K562 (cell line): Measurements from ENCODE around the gene COL6A1. TPM values are rescaled to one million over a fixed set of nuclear protein-coding genes. Genes with fewer than 3 reads are reported as not detected.

Experiments
- ATAC-seq: fragments of 200-7000 bp; cut with Tn5 transposase; 3 replicates; pipeline ENCODE4 v1.9.1; 2020; ENCODE audit warnings: moderate library complexity
- BruUV-seq: library from RNA; stranded (reverse); fragments of 400-500 nt; replicated peaks from 2 replicates; lab custom pipeline; 2021; lab: Mats Ljungman, UMichigan
- CTCF ChIA-PET: fragments of 300-600 bp; formaldehyde crosslinking; extraction: SDS; loops from one replicate; lab custom pipeline; 2021; ENCODE audit warnings: low intra/inter-chr PET ratio; lab: Yijun Ruan, JAX
- POLR2A ChIA-PET: fragments of 300-600, 350-650 bp; sonication (Branson Sonifier 250); formaldehyde crosslinking; extraction: SDS; loops from one replicate; lab custom pipeline; 2021; ENCODE audit warnings: antibody characterized with exemption, inconsistent platforms; lab: Yijun Ruan, JAX
- DNase-seq, 4 experiments: peaks; one replicate each; pipeline versions ENCODE4 v3.0.0 to v3.0.0-alpha.2; 2011 to 2018; ENCODE audit warnings: low spot score in 3 of 4, mixed read lengths in 3 of 4; ENCODE audit errors: extremely low read depth in 1 of 4
- FAIRE-seq: peaks from 2 replicates; lab custom pipeline; 2011; peaks lifted over from hg19 to GRCh38; lab: Jason Lieb, UNC
- H2AFZ ChIP-seq: 2 replicates; pipeline ENCODE4 v1.6.0; 2011; ENCODE audit warnings: low read depth, low read length, control low read depth, inconsistent platforms
- H3K27ac ChIP-seq: fragments of 200-600 bp; 3 replicates; pipeline ENCODE4 v1.8.0; 2011; ENCODE audit warnings: low read depth, mild to moderate bottlenecking, control low read depth, inconsistent platforms, low read length, moderate library complexity, mixed read lengths; ENCODE audit errors: extremely low read depth
- H3K27me3 ChIP-seq, 2 experiments: fragments of 300-600 bp in 1 of 2; 2 replicates in 1 of 2; 3 replicates in 1 of 2; pipeline versions ENCODE4 v1.6.0 to v1.8.0; 2011; ENCODE audit warnings: inconsistent platforms in 2 of 2, low read length in 2 of 2, mild to moderate bottlenecking in 1 of 2, mixed read lengths in 1 of 2, moderate library complexity in 1 of 2; ENCODE audit not compliant: control insufficient read depth in 2 of 2, insufficient read depth in 2 of 2
- H3K36me3 ChIP-seq: fragments of 300-600 bp; 3 replicates; pipeline ENCODE4 v1.8.0; 2011; ENCODE audit warnings: mild to moderate bottlenecking, low read length, inconsistent platforms; ENCODE audit not compliant: control insufficient read depth, insufficient read depth
- H3K4me1 ChIP-seq, 2 experiments: fragments of 200-600 bp in 1 of 2; replicated peaks in 1 of 2; 2 replicates in 1 of 2; 3 replicates in 1 of 2; pipeline versions ENCODE4 v1.5.1 to v1.8.0; 2011; ENCODE audit warnings: inconsistent platforms in 2 of 2, low read length in 2 of 2, mild to moderate bottlenecking in 1 of 2, mixed read lengths in 1 of 2, moderate library complexity in 1 of 2; ENCODE audit not compliant: control insufficient read depth in 2 of 2, insufficient read depth in 2 of 2
- H3K4me2 ChIP-seq: 2 replicates; pipeline ENCODE4 v1.6.1; 2011; ENCODE audit warnings: low read length, control low read depth, inconsistent platforms, mixed read lengths; ENCODE audit not compliant: insufficient read depth
- H3K4me3 ChIP-seq: fragments of 200-600 bp; sonication (generic), shearing (Covaris generic); 2 replicates; pipeline ENCODE4 v1.5.1; 2016; ENCODE audit warnings: control low read depth, inconsistent platforms
- H3K79me2 ChIP-seq: fragments of 200-600 bp; 3 replicates; pipeline ENCODE4 v1.8.0; 2011; ENCODE audit warnings: low read length, inconsistent platforms; ENCODE audit not compliant: control insufficient read depth, insufficient read depth
- H3K9ac ChIP-seq, 2 experiments: 2 replicates each; pipeline versions ENCODE4 v1.6.0 to v1.6.1; 2011; ENCODE audit warnings: low read depth in 2 of 2, low read length in 2 of 2, control low read depth in 1 of 2, inconsistent platforms in 1 of 2, mild to moderate bottlenecking in 1 of 2, mixed read lengths in 1 of 2; ENCODE audit not compliant: insufficient read depth in 1 of 2
- H3K9me1 ChIP-seq: one replicate; pipeline ENCODE4 v1.6.0; 2011; ENCODE audit warnings: inconsistent platforms, mild to moderate bottlenecking, low read length, moderate library complexity; ENCODE audit not compliant: control insufficient read depth, insufficient read depth
- H3K9me3 ChIP-seq: replicated peaks from 2 replicates; pipeline ENCODE4 v1.5.1; 2011; ENCODE audit warnings: low read depth, low read length, inconsistent platforms; ENCODE audit not compliant: control insufficient read depth, insufficient read depth
- H4K20me1 ChIP-seq: replicated peaks from 2 replicates; pipeline ENCODE4 v1.6.1; 2011; ENCODE audit warnings: low read length, inconsistent platforms, mixed read lengths; ENCODE audit not compliant: control insufficient read depth, insufficient read depth
- ARNT ChIP-seq, 2 experiments: fragments of 450-650 bp; IDR thresholded peaks; 2 replicates each; pipeline ENCODE4 v1.6.1; 2016; ENCODE audit warnings: mild to moderate bottlenecking in 1 of 2
- HEY1 ChIP-seq: fragments of 250-450 bp; sonication (Bioruptor Pico); IDR thresholded peaks from 2 replicates; pipeline ENCODE4 v1.5.0; 2020; ENCODE audit warnings: mild to moderate bottlenecking, moderate library complexity, borderline replicate concordance
- HMBOX1 ChIP-seq: sonication (generic); IDR thresholded peaks from 2 replicates; pipeline ENCODE4 v1.6.1; 2016
- KLF16 ChIP-seq: IDR thresholded peaks from 2 replicates; pipeline ENCODE4 v1.6.1; 2016; ENCODE audit warnings: antibody characterized with exemption
- L3MBTL2 ChIP-seq: fragments of 450-650 bp; IDR thresholded peaks from 2 replicates; pipeline ENCODE4 v1.6.1; 2016; ENCODE audit warnings: mild to moderate bottlenecking, moderate library complexity
- NEUROD1 ChIP-seq: fragments of 150-350 bp; IDR thresholded peaks from 2 replicates; pipeline ENCODE4 v1.6.1; 2014; ENCODE audit warnings: borderline replicate concordance, low read length, low read depth; ENCODE audit not compliant: partially characterized antibody
- NFXL1 ChIP-seq: fragments of 450-650 bp; formaldehyde crosslinking; IDR thresholded peaks from 2 replicates; pipeline ENCODE4 v1.4.0; 2021; ENCODE audit warnings: mild to moderate bottlenecking
- PCBP2 ChIP-seq: fragments of 200-400 bp; formaldehyde crosslinking; IDR thresholded peaks from 2 replicates; pipeline ENCODE4 v1.6.1; 2018; ENCODE audit warnings: low read length, low read depth, mild to moderate bottlenecking, moderate library complexity; ENCODE audit not compliant: poor library complexity, severe bottlenecking
- PYGO2 ChIP-seq: fragments of 450-650 bp; IDR thresholded peaks from 2 replicates; pipeline ENCODE4 v1.6.1; 2016; ENCODE audit warnings: mild to moderate bottlenecking, missing genetic modification characterization, moderate library complexity, missing compliant biosample characterization
- RAD21 ChIP-seq, 2 experiments: fragments of 250-450 bp in 1 of 2; fragments of 450-650 bp in 1 of 2; sonication (Bioruptor Pico) in 1 of 2; formaldehyde crosslinking in 1 of 2; IDR thresholded peaks in 1 of 2; conservative IDR thresholded peaks in 1 of 2; 2 replicates each; pipeline versions ENCODE4 v1.4.0 to v1.8.0; 2020 to 2022; ENCODE audit warnings: mild to moderate bottlenecking in 2 of 2, moderate library complexity in 1 of 2
- RBM17 ChIP-seq: fragments of 200-400 bp; formaldehyde crosslinking; IDR thresholded peaks from 2 replicates; pipeline ENCODE4 v1.6.1; 2017; ENCODE audit warnings: low read depth, mild to moderate bottlenecking, low read length, borderline replicate concordance
- SP1 ChIP-seq: sonication (generic); formaldehyde crosslinking; IDR thresholded peaks from 2 replicates; pipeline ENCODE4 v1.8.1; 2022; ENCODE audit warnings: mild to moderate bottlenecking, missing genetic modification reagents
- STAG1 ChIP-seq: sonication (generic); formaldehyde crosslinking; IDR thresholded peaks from 2 replicates; pipeline ENCODE4 v1.5.0; 2020; ENCODE audit warnings: missing genetic modification reagents, borderline replicate concordance
- ZNF76 ChIP-seq: fragments of 250-450 bp; sonication (Bioruptor Pico); IDR thresholded peaks from 2 replicates; pipeline ENCODE4 v1.4.0; 2020; ENCODE audit warnings: mild to moderate bottlenecking, moderate library complexity, borderline replicate concordance
- ZNF79 ChIP-seq: fragments of 250-450 bp; sonication (Bioruptor Pico); IDR thresholded peaks from 2 replicates; pipeline ENCODE4 v1.4.0; 2020; ENCODE audit warnings: low read depth, mild to moderate bottlenecking, moderate library complexity
- WGBS: fragments of 100-300 bp; shearing (Covaris generic); methylation state at CpG from one replicate; pipeline ENCODE4 v1.1.6; 2016; ENCODE audit warnings: low coverage, mixed read lengths; ENCODE audit not compliant: insufficient coverage; ENCODE audit errors: missing lambda C conversion rate; 5-methylcytosine and 5-hydroxymethylcytosine counted together
- in situ Hi-C: fragments of 300-500 bp; cut with MboI; formaldehyde crosslinking; loops from 4 replicates; pipeline ENCODE4 v1.15.0; 2018; ENCODE audit warnings: inconsistent platforms, mixed read lengths
- intact Hi-C: fragments of 100-400 bp; cut with micrococcal nuclease; formaldehyde crosslinking; loops from 2 replicates; pipeline ENCODE4 v1.14.2; 2022
- polyA plus RNA-seq, 8 experiments: library from polyadenylated mRNA; depleted of rRNA in 4 of 8; stranded (reverse) in 5 of 8; unstranded in 3 of 8; fragments of >200 nt; fragmentation: Nextera tagmentation in 2 of 8; fragmentation: Illumina TruSeq in 1 of 8; extraction: Ambion mirVana in 2 of 8; extraction: Trizol in 1 of 8; gene quantifications; 2 replicates each; pipeline versions ENCODE4 v1.2.1 to v1.2.3, GENCODE V29; 2011 to 2014; ENCODE audit warnings: inconsistent platforms in 1 of 8, missing spikeins in 1 of 8
- total RNA-seq, 7 experiments: library from RNA; depleted of rRNA in 6 of 7; stranded (reverse); fragments of >200 nt in 6 of 7; fragmentation: Illumina TruSeq in 2 of 7; extraction: Trizol in 2 of 7; gene quantifications; 2 replicates each; pipeline versions ENCODE4 v1.2.1 to v1.2.3, GENCODE V29; 2011 to 2021; ENCODE audit warnings: low replicate concordance in 1 of 7
- TF ChIP-seq, protein P1 (sequence below): fragments of 250-450 bp; sonication (Bioruptor Pico); IDR thresholded peaks from 2 replicates; pipeline ENCODE4 v1.8.0; 2022; ENCODE audit warnings: moderate library complexity, mild to moderate bottlenecking, inconsistent platforms

The COL6A1 gene
- total and polyA plus RNA-seq, 9 of the 15 experiments (the other 6 are each of a cell fraction or from before 2014, with no cell fraction given): 0.07 to 1.3 (median 0.14) TPM; not detected in 3

GRCh38 chr21:46017148-46017547 lies 35.6 kb downstream of the COL6A1 start:
- CTCF ChIA-PET: no interaction called here
- POLR2A ChIA-PET: no interaction called here
- no peaks in the 10 kb centered on the region for H3K79me2 ChIP-seq
- no peak for FAIRE-seq
- no TSS peak for BruUV-seq
- in situ Hi-C loops (no loop called here), intact Hi-C loops (no loop called here)
- no peaks in the 10 kb centered on the region; a peak in 2 of 5 replicates for H3K27me3 ChIP-seq
- no peaks in the 10 kb centered on the region for H3K36me3 ChIP-seq
- H3K4me3 ChIP-seq: no peak overlapping the region
- H3K4me2 ChIP-seq: no peak overlapping the region
- peaks cover 1 to 4% of the 10 kb centered on the region in 2 experiments; a peak in 4 of 5 replicates for H3K4me1 ChIP-seq
- no peak for DNase-seq
- no peak for TF ChIP-seq KLF16
- TF ChIP-seq, protein P1, sequence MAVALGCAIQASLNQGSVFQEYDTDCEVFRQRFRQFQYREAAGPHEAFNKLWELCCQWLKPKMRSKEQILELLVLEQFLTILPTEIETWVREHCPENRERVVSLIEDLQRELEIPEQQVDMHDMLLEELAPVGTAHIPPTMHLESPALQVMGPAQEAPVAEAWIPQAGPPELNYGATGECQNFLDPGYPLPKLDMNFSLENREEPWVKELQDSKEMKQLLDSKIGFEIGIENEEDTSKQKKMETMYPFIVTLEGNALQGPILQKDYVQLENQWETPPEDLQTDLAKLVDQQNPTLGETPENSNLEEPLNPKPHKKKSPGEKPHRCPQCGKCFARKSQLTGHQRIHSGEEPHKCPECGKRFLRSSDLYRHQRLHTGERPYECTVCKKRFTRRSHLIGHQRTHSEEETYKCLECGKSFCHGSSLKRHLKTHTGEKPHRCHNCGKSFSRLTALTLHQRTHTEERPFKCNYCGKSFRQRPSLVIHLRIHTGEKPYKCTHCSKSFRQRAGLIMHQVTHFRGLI: no peak
- no peak for TF ChIP-seq PCBP2
- no peak overlapping the region for H3K9ac ChIP-seq
- H3K9me1 ChIP-seq: no peaks in the 10 kb centered on the region
- ATAC-seq: no peak
- H3K27ac ChIP-seq: no peak overlapping the region
- no peaks in the 10 kb centered on the region for H3K9me3 ChIP-seq
- H2AFZ ChIP-seq: no peak overlapping the region
- H4K20me1 ChIP-seq: no peaks in the 10 kb centered on the region

DNA sequence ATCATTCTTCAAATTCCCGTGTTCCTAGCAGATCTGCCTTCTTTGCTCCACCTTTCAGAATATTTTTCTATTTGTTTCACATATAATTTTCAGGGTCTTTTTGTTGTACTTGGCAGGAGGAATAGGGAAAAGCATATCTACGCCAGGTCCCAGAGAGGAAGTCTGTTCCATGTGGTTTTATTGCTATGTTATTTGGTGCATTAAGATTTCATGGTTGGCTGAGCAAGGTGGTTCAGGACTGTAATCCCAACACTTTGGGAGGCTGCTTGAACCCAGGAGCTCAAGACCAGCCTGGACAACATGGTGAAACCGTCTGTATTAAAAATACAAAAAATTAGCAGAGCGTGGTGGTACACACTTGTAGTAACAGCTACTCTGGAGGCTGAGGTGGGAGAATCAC lies 36.1 kb downstream of the COL6A1 start:
- DNase-seq: no peak
- ATAC-seq: no peak
- no TSS peak for BruUV-seq
- H2AFZ ChIP-seq: no peak overlapping the region
- no peaks in the 10 kb centered on the region for H3K36me3 ChIP-seq
- WGBS: 0% methylated on average over 4 of the region's 4 CpGs
- H3K27ac ChIP-seq: no peak overlapping the region
- H3K9me1 ChIP-seq: peaks cover 3% of the 10 kb centered on the region
- intact Hi-C loops (no loop called here), in situ Hi-C loops (no loop called here)
- POLR2A ChIA-PET: no interaction called here
- no peak overlapping the region for H3K4me3 ChIP-seq
- H3K79me2 ChIP-seq: no peaks in the 10 kb centered on the region
- H3K4me2 ChIP-seq: no peak overlapping the region
- no peak overlapping the region for H3K9ac ChIP-seq
- no peaks in the 10 kb centered on the region for H4K20me1 ChIP-seq
- H3K27me3 ChIP-seq: peaks cover 0 to 3% of the 10 kb centered on the region in 2 experiments; a peak in 2 of 5 replicates
- no peak for FAIRE-seq
- CTCF ChIA-PET: no interaction called here
- H3K4me1 ChIP-seq: peaks cover 4 to 7% of the 10 kb centered on the region in 2 experiments; a peak in 4 of 5 replicates
- no peaks in the 10 kb centered on the region for H3K9me3 ChIP-seq
- TF ChIP-seq NEUROD1: no peak
- TF ChIP-seq SP1: no peak
- TF ChIP-seq L3MBTL2: no peak
- TF ChIP-seq HEY1 (CRISPR knock-in tag): no peak
- no peak for TF ChIP-seq ZNF79 (CRISPR knock-in tag)
- no peak for TF ChIP-seq STAG1
- TF ChIP-seq NFXL1: no peak
- TF ChIP-seq ZNF76: no peak
- TF ChIP-seq HMBOX1: no peak
- TF ChIP-seq PYGO2 (tag): no peak
- TF ChIP-seq RBM17: no peak
- no peak for TF ChIP-seq RAD21 (CRISPR knock-in tag; conservative IDR thresholded peaks at IDR 0.05 in 1 of 2, IDR thresholded peaks at IDR 0.05 in 1 of 2)
- no peak for TF ChIP-seq ARNT (IDR thresholded peaks at IDR 0.05)
